ENCODE data around the gene GYPE. TPM values are rescaled to one million over a fixed set of nuclear protein-coding genes. Genes with fewer than 3 reads are reported as not detected.
"Not testable (repeated sequence)": the region's sequence is repeated elsewhere in the genome, so short reads cannot be mapped to it uniquely, and the experiment has no call there.

Gene GYPE
- 3.6 TPM for polyA plus RNA-seq (2013)

GRCh38 chr4:143905440-143905839, at the start of gene GYPE:
Gene GYPE (minus strand): TSS chr4:143905559. CDS start chr4:143905507, 52 bp downstream.
- 100% methylated on average over 1 of the region's 2 CpGs for WGBS (ENCODE audit: insufficient coverage)
- CTCF ChIA-PET = interaction anchor here (1.2 to 2.0 kb wide), 2 partner anchors 33 to 131 kb away, joined by 4 to 6 read pairs; no protein-coding TSS in a partner anchor

GRCh38 chr4:143951458-143951972, 46.2 kb upstream of the GYPE start:
- H3K27me3 ChIP-seq (replicated peaks in 2 of 5; ENCODE audit: control insufficient read depth in 4 of 5, insufficient read depth in 5 of 5, low read length in 4 of 5); DNase-seq; H3K4me3 ChIP-seq (ENCODE audit: control insufficient read depth in 1 of 7, extremely low read depth in 1 of 7, insufficient read depth in 4 of 7, low read depth in 2 of 7, low read length in 6 of 7); CTCF ChIA-PET; H3K4me1 ChIP-seq (ENCODE audit: control extremely low read depth in 1 of 4, control insufficient read depth in 4 of 4, insufficient read depth in 4 of 4, low read length in 3 of 4); H3K9me3 ChIP-seq (ENCODE audit: control extremely low read depth in 1 of 5, control insufficient read depth in 4 of 5, insufficient read depth in 2 of 5, low read depth in 1 of 5, low read length in 4 of 5); H3K27ac ChIP-seq (ENCODE audit: insufficient read depth in 1 of 2, low read depth in 1 of 2, low read length in 2 of 2, poor library complexity in 1 of 2, severe bottlenecking in 2 of 2); POLR2A ChIA-PET; H3K36me3 ChIP-seq (ENCODE audit: control insufficient read depth in 4 of 4, insufficient read depth in 4 of 4, low read length in 3 of 4): not testable (repeated sequence)

More at GRCh38 chr4:143905440-143905839, at the start of gene GYPE:
- H3K9me3 ChIP-seq (ENCODE audit: control extremely low read depth in 1 of 5, control insufficient read depth in 4 of 5, insufficient read depth in 2 of 5, low read depth in 1 of 5, low read length in 4 of 5); H3K4me3 ChIP-seq (ENCODE audit: control insufficient read depth in 1 of 7, extremely low read depth in 1 of 7, insufficient read depth in 4 of 7, low read depth in 2 of 7, low read length in 6 of 7); POLR2A ChIA-PET; H3K36me3 ChIP-seq (ENCODE audit: control insufficient read depth in 4 of 4, insufficient read depth in 4 of 4, low read length in 3 of 4); H3K4me1 ChIP-seq (ENCODE audit: control extremely low read depth in 1 of 4, control insufficient read depth in 4 of 4, insufficient read depth in 4 of 4, low read length in 3 of 4); H3K27me3 ChIP-seq (replicated peaks in 2 of 5; ENCODE audit: control insufficient read depth in 4 of 5, insufficient read depth in 5 of 5, low read length in 4 of 5); H3K27ac ChIP-seq (ENCODE audit: insufficient read depth in 1 of 2, low read depth in 1 of 2, low read length in 2 of 2, poor library complexity in 1 of 2, severe bottlenecking in 2 of 2): not testable (repeated sequence)
- peak; percentile 39 to 77 (median 59) for DNase-seq

GRCh38 chr4:143950967-143951366, 45.6 kb upstream of the GYPE start:
- not testable (repeated sequence) for H3K9me3 ChIP-seq (ENCODE audit: control extremely low read depth in 1 of 5, control insufficient read depth in 4 of 5, insufficient read depth in 2 of 5, low read depth in 1 of 5, low read length in 4 of 5)

GRCh38 chr4:143950185-143950584, 44.8 kb upstream of the GYPE start:
- H3K9me3 ChIP-seq (ENCODE audit: control extremely low read depth in 1 of 5, control insufficient read depth in 4 of 5, insufficient read depth in 2 of 5, low read depth in 1 of 5, low read length in 4 of 5); CTCF ChIA-PET; H3K36me3 ChIP-seq (ENCODE audit: control insufficient read depth in 4 of 4, insufficient read depth in 4 of 4, low read length in 3 of 4); POLR2A ChIA-PET; H3K27me3 ChIP-seq (replicated peaks in 2 of 5; ENCODE audit: control insufficient read depth in 4 of 5, insufficient read depth in 5 of 5, low read length in 4 of 5); H3K4me1 ChIP-seq (ENCODE audit: control extremely low read depth in 1 of 4, control insufficient read depth in 4 of 4, insufficient read depth in 4 of 4, low read length in 3 of 4); H3K4me3 ChIP-seq (ENCODE audit: control insufficient read depth in 1 of 7, extremely low read depth in 1 of 7, insufficient read depth in 4 of 7, low read depth in 2 of 7, low read length in 6 of 7); H3K27ac ChIP-seq (ENCODE audit: insufficient read depth in 1 of 2, low read depth in 1 of 2, low read length in 2 of 2, poor library complexity in 1 of 2, severe bottlenecking in 2 of 2): not testable (repeated sequence)
- peak in 2 of 3 donors; percentile 73 to 82 for DNase-seq
- WGBS (ENCODE audit: insufficient coverage) = no CpG with 5 or more reads among the region's 1 CpG

More at GRCh38 chr4:143950967-143951366, 45.6 kb upstream of the GYPE start:
- POLR2A ChIA-PET; H3K36me3 ChIP-seq (ENCODE audit: control insufficient read depth in 4 of 4, insufficient read depth in 4 of 4, low read length in 3 of 4); H3K27ac ChIP-seq (ENCODE audit: insufficient read depth in 1 of 2, low read depth in 1 of 2, low read length in 2 of 2, poor library complexity in 1 of 2, severe bottlenecking in 2 of 2); CTCF ChIA-PET; DNase-seq; H3K27me3 ChIP-seq (replicated peaks in 2 of 5; ENCODE audit: control insufficient read depth in 4 of 5, insufficient read depth in 5 of 5, low read length in 4 of 5); H3K4me3 ChIP-seq (ENCODE audit: control insufficient read depth in 1 of 7, extremely low read depth in 1 of 7, insufficient read depth in 4 of 7, low read depth in 2 of 7, low read length in 6 of 7); H3K4me1 ChIP-seq (ENCODE audit: control extremely low read depth in 1 of 4, control insufficient read depth in 4 of 4, insufficient read depth in 4 of 4, low read length in 3 of 4): not testable (repeated sequence)
- WGBS (ENCODE audit: insufficient coverage) = 98% methylated on average over 4 of the region's 4 CpGs

GRCh38 chr4:143947493-143947892, 42.1 kb upstream of the GYPE start:
- H3K27ac ChIP-seq (ENCODE audit: insufficient read depth in 1 of 2, low read depth in 1 of 2, low read length in 2 of 2, poor library complexity in 1 of 2, severe bottlenecking in 2 of 2); H3K4me1 ChIP-seq (ENCODE audit: control extremely low read depth in 1 of 4, control insufficient read depth in 4 of 4, insufficient read depth in 4 of 4, low read length in 3 of 4); H3K27me3 ChIP-seq (replicated peaks in 2 of 5; ENCODE audit: control insufficient read depth in 4 of 5, insufficient read depth in 5 of 5, low read length in 4 of 5); CTCF ChIA-PET; H3K36me3 ChIP-seq (ENCODE audit: control insufficient read depth in 4 of 4, insufficient read depth in 4 of 4, low read length in 3 of 4); POLR2A ChIA-PET; H3K4me3 ChIP-seq (ENCODE audit: control insufficient read depth in 1 of 7, extremely low read depth in 1 of 7, insufficient read depth in 4 of 7, low read depth in 2 of 7, low read length in 6 of 7); H3K9me3 ChIP-seq (ENCODE audit: control extremely low read depth in 1 of 5, control insufficient read depth in 4 of 5, insufficient read depth in 2 of 5, low read depth in 1 of 5, low read length in 4 of 5): not testable (repeated sequence)
- DNase-seq = peak in 1 of 3 donors; percentile 48
- no CpG with 5 or more reads among the region's 1 CpG for WGBS (ENCODE audit: insufficient coverage)

DNA sequence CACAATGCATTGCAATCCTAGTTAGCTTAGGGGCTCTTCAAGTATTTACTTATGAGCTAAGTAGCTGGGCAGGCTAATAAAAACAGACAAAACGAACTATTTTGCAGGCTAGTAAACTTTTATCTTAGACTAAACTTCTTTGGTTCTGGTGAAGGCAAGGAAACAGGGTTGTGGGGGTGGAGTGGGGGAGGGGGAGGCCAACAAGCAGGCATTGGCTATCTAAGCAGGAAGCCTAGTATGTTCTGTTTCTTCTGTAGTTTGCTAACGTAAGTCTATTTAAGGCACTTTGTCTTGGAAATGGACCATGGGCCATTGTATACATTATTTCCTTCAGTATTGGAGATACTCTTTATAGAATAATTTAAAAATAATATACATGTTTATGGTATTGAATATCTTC, 35.3 kb upstream of the GYPE start:
- no CpG with 5 or more reads among the region's 2 CpGs for WGBS (ENCODE audit: insufficient coverage)
- H3K4me3 ChIP-seq (ENCODE audit: control insufficient read depth in 1 of 7, extremely low read depth in 1 of 7, insufficient read depth in 4 of 7, low read depth in 2 of 7, low read length in 6 of 7); H3K27ac ChIP-seq (ENCODE audit: insufficient read depth in 1 of 2, low read depth in 1 of 2, low read length in 2 of 2, poor library complexity in 1 of 2, severe bottlenecking in 2 of 2); CTCF ChIA-PET; POLR2A ChIA-PET; H3K4me1 ChIP-seq (ENCODE audit: control extremely low read depth in 1 of 4, control insufficient read depth in 4 of 4, insufficient read depth in 4 of 4, low read length in 3 of 4); H3K36me3 ChIP-seq (ENCODE audit: control insufficient read depth in 4 of 4, insufficient read depth in 4 of 4, low read length in 3 of 4); H3K27me3 ChIP-seq (replicated peaks in 2 of 5; ENCODE audit: control insufficient read depth in 4 of 5, insufficient read depth in 5 of 5, low read length in 4 of 5); H3K9me3 ChIP-seq (ENCODE audit: control extremely low read depth in 1 of 5, control insufficient read depth in 4 of 5, insufficient read depth in 2 of 5, low read depth in 1 of 5, low read length in 4 of 5): not testable (repeated sequence)
- DNase-seq = peak in 1 of 3 donors; percentile 18

GRCh38 chr4:143939528-143939927, 34.2 kb upstream of the GYPE start:
- DNase-seq = no peak
- no peaks in the 10 kb centered on the region for H3K9me3 ChIP-seq (ENCODE audit: control extremely low read depth in 1 of 5, control insufficient read depth in 4 of 5, insufficient read depth in 2 of 5, low read depth in 1 of 5, low read length in 4 of 5)
- no CpG with 5 or more reads among the region's 2 CpGs for WGBS (ENCODE audit: insufficient coverage)
- H3K36me3 ChIP-seq (ENCODE audit: control insufficient read depth in 4 of 4, insufficient read depth in 4 of 4, low read length in 3 of 4) = no peaks in the 10 kb centered on the region
- H3K4me1 ChIP-seq (ENCODE audit: control extremely low read depth in 1 of 4, control insufficient read depth in 4 of 4, insufficient read depth in 4 of 4, low read length in 3 of 4) = peaks cover 0 to 3% (median 1%) of the 10 kb centered on the region in 4 experiments
- H3K27me3 ChIP-seq (replicated peaks in 2 of 5; ENCODE audit: control insufficient read depth in 4 of 5, insufficient read depth in 5 of 5, low read length in 4 of 5) = no peaks in the 10 kb centered on the region
- no peak overlapping the region for H3K4me3 ChIP-seq (ENCODE audit: control insufficient read depth in 1 of 7, extremely low read depth in 1 of 7, insufficient read depth in 4 of 7, low read depth in 2 of 7, low read length in 6 of 7)
- CTCF ChIA-PET = no interaction called here
- POLR2A ChIA-PET = no interaction called here
- no peak overlapping the region for H3K27ac ChIP-seq (ENCODE audit: insufficient read depth in 1 of 2, low read depth in 1 of 2, low read length in 2 of 2, poor library complexity in 1 of 2, severe bottlenecking in 2 of 2)

Measured in common myeloid progenitor, CD34-positive (primary cell).